ENCODE measurements around the gene TMEM209.

Gene TMEM209

DNA sequence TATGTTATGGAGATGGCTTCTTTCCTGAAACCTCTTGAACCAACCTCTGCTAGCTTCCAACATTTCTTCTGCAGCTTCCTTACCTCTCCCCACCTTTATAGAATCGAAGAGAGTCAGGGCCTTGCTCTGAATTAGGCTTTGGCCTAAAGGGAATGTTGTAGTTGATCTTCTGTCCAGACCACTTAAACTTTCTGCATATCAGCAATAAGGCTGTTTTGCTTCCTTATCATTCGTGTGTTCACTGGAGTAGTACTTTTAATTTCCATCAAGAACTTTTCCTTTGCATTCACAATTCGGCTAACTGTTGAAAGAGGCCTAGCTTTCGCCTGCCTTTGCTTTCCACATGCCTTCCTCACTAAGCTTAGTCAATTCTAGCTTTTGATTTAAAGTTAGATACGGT, 86.9 kb downstream of the TMEM209 start:
- no peak for DNase-seq

DNA sequence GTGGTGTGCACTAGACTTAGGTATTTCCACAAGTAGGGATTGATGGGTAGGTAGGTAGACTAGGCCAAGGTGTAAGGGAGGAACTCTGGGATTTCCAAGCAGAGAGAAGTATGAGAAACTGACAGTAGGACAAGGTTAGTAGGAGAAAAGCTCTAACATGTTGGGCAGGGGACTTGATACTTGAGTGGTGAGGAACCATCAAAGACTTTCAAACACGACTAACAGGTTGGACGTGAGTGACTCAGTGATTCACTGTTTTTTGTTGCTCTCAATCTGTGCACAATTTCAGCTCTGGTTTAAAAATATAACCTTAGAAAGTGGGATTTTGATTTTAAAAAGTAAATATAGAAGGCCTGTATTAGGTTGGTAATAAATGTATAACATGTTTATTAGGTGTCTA, 90.4 kb downstream of the TMEM209 start:
- no peak for DNase-seq
